ENCODE measurements around the gene CBARP. TPM values are rescaled to one million over a fixed set of nuclear protein-coding genes. Genes with fewer than 3 reads are reported as not detected.

CBARP gene
- total and polyA plus RNA-seq, 2 of the 13 experiments (the other 11 are each of a cell fraction or from before 2014, with no cell fraction given) = 1.2 to 1.4 TPM

DNA sequence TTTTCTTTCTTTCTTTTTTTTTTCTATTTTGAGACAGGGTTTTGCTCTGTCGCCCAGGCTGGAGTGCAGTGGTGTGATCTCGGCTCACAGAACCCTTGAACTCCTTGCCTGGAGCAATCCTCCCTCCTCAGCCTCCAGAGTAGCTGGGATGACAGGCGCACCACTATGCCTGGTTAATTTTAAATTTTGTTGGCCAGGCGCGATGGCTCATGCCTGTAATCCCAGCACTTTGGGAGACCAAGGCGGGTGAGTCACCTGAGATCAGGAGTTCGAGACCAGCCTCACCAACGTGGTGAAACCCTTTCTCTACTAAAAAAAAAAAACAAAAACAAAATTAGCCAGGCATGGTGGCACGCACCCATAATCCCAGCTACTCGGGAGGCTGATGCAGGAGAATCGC lies 55.1 kb downstream of the CBARP start:
- Histone ChIP-seq H2AFZ (ENCODE audit: low read length) (no peak overlapping the region), H3K4me2 (ENCODE audit: low read depth, low read length) (no peak overlapping the region), H3K9me3 (ENCODE audit: low read length) (no peaks in the 10 kb centered on the region), H3K27me3 (ENCODE audit: control insufficient read depth in 1 of 2, insufficient read depth in 2 of 2, low read length in 2 of 2) (no peaks in the 10 kb centered on the region), H3K36me3 (replicated peaks in 1 of 2; ENCODE audit: control insufficient read depth in 1 of 2, insufficient read depth in 2 of 2, low read length in 2 of 2) (no peaks in the 10 kb centered on the region), H3K4me1 (ENCODE audit: insufficient read depth, low read length) (peaks cover 40% of the 10 kb centered on the region), H3K27ac (ENCODE audit: extremely low read length, insufficient read depth, low read length) (no peak overlapping the region), H4K20me1 (ENCODE audit: insufficient read depth, low read length) (no peaks in the 10 kb centered on the region), H3K9ac (ENCODE audit: insufficient read depth, low read depth, low read length) (no peak overlapping the region), H3K79me2 (ENCODE audit: insufficient read depth, low read length) (no peaks in the 10 kb centered on the region), H3K4me3 (replicated peaks in 1 of 3; ENCODE audit: insufficient read depth in 1 of 3, low read depth in 2 of 3, low read length in 3 of 3) (no peak overlapping the region)
- POLR2A ChIA-PET = interaction anchor here (0.6 kb wide), 1 partner anchor 64 kb away, joined by 4 read pairs; no protein-coding TSS in a partner anchor
- DNase-seq (ENCODE audit: low spot score) (no peak), FAIRE-seq (no peak), ATAC-seq (no peak)
- in situ Hi-C loops (cut with HindIII; ENCODE audit: extremely low pct_ligation_motif_present, low pct_unique_long_range_greater_than_20kb) (no loop called here), intact Hi-C loops (cut with micrococcal nuclease; ENCODE audit: unreplicated experiment) (no loop called here)
- CTCF ChIA-PET (ENCODE audit: low intra/inter-chr PET ratio, low total read pairs) = no interaction called here
- 75% methylated on average over 11 of the region's 11 CpGs for WGBS (ENCODE audit: low lambda C conversion rate)
- BruUV-seq (replicated peaks) = no TSS peak
- TF ChIP-seq, protein P1, sequence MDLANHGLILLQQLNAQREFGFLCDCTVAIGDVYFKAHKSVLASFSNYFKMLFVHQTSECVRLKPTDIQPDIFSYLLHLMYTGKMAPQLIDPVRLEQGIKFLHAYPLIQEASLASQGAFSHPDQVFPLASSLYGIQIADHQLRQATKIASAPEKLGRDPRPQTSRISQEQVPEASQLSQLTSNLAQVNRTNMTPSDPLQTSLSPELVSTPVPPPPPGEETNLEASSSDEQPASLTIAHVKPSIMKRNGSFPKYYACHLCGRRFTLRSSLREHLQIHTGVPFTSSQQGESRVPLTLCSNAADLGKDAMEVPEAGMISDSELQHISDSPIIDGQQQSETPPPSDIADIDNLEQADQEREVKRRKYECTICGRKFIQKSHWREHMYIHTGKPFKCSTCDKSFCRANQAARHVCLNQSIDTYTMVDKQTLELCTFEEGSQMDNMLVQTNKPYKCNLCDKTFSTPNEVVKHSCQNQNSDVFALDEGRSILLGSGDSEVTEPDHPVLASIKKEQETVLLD (CRISPR knock-in tag; IDR thresholded peaks at IDR 0.05; ENCODE audit: low read depth) = no peak
- TF ChIP-seq ZNF180 (CRISPR knock-in tag; IDR thresholded peaks at IDR 0.05; ENCODE audit: borderline replicate concordance, low read depth) (no peak), ZNF879 (CRISPR knock-in tag; IDR thresholded peaks at IDR 0.05) (no peak), MYNN (CRISPR knock-in tag; IDR thresholded peaks at IDR 0.05; ENCODE audit: low read depth) (no peak), NFKBIZ (CRISPR knock-in tag; IDR thresholded peaks at IDR 0.05) (no peak), CHCHD3 (CRISPR knock-in tag; IDR thresholded peaks at IDR 0.05) (no peak)
- TF ChIP-seq, protein P2, sequence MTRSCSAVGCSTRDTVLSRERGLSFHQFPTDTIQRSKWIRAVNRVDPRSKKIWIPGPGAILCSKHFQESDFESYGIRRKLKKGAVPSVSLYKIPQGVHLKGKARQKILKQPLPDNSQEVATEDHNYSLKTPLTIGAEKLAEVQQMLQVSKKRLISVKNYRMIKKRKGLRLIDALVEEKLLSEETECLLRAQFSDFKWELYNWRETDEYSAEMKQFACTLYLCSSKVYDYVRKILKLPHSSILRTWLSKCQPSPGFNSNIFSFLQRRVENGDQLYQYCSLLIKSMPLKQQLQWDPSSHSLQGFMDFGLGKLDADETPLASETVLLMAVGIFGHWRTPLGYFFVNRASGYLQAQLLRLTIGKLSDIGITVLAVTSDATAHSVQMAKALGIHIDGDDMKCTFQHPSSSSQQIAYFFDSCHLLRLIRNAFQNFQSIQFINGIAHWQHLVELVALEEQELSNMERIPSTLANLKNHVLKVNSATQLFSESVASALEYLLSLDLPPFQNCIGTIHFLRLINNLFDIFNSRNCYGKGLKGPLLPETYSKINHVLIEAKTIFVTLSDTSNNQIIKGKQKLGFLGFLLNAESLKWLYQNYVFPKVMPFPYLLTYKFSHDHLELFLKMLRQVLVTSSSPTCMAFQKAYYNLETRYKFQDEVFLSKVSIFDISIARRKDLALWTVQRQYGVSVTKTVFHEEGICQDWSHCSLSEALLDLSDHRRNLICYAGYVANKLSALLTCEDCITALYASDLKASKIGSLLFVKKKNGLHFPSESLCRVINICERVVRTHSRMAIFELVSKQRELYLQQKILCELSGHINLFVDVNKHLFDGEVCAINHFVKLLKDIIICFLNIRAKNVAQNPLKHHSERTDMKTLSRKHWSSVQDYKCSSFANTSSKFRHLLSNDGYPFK (CRISPR knock-in tag; IDR thresholded peaks at IDR 0.05; ENCODE audit: borderline replicate concordance) = no peak
- TF ChIP-seq, protein P3, sequence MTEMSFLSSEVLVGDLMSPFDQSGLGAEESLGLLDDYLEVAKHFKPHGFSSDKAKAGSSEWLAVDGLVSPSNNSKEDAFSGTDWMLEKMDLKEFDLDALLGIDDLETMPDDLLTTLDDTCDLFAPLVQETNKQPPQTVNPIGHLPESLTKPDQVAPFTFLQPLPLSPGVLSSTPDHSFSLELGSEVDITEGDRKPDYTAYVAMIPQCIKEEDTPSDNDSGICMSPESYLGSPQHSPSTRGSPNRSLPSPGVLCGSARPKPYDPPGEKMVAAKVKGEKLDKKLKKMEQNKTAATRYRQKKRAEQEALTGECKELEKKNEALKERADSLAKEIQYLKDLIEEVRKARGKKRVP (CRISPR knock-in tag; IDR thresholded peaks at IDR 0.05) = no peak
- TF ChIP-seq, protein P4, sequence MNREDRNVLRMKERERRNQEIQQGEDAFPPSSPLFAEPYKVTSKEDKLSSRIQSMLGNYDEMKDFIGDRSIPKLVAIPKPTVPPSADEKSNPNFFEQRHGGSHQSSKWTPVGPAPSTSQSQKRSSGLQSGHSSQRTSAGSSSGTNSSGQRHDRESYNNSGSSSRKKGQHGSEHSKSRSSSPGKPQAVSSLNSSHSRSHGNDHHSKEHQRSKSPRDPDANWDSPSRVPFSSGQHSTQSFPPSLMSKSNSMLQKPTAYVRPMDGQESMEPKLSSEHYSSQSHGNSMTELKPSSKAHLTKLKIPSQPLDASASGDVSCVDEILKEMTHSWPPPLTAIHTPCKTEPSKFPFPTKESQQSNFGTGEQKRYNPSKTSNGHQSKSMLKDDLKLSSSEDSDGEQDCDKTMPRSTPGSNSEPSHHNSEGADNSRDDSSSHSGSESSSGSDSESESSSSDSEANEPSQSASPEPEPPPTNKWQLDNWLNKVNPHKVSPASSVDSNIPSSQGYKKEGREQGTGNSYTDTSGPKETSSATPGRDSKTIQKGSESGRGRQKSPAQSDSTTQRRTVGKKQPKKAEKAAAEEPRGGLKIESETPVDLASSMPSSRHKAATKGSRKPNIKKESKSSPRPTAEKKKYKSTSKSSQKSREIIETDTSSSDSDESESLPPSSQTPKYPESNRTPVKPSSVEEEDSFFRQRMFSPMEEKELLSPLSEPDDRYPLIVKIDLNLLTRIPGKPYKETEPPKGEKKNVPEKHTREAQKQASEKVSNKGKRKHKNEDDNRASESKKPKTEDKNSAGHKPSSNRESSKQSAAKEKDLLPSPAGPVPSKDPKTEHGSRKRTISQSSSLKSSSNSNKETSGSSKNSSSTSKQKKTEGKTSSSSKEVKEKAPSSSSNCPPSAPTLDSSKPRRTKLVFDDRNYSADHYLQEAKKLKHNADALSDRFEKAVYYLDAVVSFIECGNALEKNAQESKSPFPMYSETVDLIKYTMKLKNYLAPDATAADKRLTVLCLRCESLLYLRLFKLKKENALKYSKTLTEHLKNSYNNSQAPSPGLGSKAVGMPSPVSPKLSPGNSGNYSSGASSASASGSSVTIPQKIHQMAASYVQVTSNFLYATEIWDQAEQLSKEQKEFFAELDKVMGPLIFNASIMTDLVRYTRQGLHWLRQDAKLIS (CRISPR knock-in tag; IDR thresholded peaks at IDR 0.05) = no peak
- TF ChIP-seq, protein P5, sequence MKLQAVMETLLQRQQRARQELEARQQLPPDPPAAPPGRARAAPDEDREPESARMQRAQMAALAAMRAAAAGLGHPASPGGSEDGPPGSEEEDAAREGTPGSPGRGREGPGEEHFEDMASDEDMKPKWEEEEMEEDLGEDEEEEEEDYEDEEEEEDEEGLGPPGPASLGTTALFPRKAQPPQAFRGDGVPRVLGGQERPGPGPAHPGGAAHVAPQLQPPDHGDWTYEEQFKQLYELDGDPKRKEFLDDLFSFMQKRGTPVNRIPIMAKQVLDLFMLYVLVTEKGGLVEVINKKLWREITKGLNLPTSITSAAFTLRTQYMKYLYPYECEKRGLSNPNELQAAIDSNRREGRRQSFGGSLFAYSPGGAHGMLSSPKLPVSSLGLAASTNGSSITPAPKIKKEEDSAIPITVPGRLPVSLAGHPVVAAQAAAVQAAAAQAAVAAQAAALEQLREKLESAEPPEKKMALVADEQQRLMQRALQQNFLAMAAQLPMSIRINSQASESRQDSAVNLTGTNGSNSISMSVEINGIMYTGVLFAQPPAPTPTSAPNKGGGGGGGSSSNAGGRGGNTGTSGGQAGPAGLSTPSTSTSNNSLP (IDR thresholded peaks at IDR 0.05; ENCODE audit: low read depth, low read length) = no peak
- TF ChIP-seq, protein P6, sequence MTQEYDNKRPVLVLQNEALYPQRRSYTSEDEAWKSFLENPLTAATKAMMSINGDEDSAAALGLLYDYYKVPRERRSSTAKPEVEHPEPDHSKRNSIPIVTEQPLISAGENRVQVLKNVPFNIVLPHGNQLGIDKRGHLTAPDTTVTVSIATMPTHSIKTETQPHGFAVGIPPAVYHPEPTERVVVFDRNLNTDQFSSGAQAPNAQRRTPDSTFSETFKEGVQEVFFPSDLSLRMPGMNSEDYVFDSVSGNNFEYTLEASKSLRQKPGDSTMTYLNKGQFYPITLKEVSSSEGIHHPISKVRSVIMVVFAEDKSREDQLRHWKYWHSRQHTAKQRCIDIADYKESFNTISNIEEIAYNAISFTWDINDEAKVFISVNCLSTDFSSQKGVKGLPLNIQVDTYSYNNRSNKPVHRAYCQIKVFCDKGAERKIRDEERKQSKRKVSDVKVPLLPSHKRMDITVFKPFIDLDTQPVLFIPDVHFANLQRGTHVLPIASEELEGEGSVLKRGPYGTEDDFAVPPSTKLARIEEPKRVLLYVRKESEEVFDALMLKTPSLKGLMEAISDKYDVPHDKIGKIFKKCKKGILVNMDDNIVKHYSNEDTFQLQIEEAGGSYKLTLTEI (CRISPR knock-in tag; conservative IDR thresholded peaks at IDR 0.05) = no peak
